ENCODE measurements around the gene ZNF366.
A peak's percentile ranks its signal among the peaks of the same experiment; 100 is the strongest.

ZNF366 gene

DNA sequence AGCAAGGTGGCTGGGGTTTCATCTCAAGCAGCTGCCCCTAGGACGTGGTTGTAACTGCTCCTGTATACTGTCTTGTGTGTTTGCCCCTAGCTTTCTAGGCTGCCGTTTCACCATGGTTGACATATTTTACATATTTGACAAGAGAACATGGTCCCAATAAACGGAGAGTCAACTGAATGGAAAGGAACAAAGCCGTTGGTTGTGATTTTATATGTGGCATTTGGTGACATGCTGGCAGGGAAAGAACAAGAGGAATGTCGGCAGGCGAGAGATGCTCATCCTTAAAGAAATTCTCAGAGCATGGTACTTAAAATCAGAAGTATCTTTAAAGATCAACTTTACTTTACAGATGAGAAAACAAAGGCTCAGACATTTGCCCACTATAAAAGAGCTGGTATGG lies 11.8 kb downstream of the ZNF366 start:
- DNase-seq (ENCODE audit: low spot score), result no peak
- FAIRE-seq, result no peak

DNA sequence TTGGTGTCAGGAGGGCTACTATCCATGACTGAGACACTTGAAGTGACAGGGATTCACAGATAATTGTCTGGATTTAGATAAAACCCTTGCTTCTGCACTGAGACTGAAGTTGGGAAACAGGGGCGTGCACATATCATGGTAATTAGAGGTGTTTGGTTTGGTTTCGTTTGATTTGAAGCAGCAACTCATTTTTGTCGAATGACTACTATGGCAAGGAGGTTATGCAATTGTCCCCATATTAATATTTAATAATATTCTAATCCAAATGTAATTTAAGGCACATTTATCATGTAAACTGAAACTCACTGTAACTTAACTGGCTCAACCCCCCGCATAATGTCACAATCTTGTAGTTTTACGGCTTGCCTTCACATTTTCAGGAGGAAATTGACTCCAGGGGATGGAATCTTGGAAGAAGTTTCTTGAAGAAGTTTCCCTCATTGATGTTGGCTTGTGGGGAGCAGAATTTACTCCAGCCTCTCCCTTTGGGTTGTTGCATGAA lies 12.5 kb downstream of the ZNF366 start:
- no peak for DNase-seq (ENCODE audit: low spot score)
- no peak for FAIRE-seq

DNA sequence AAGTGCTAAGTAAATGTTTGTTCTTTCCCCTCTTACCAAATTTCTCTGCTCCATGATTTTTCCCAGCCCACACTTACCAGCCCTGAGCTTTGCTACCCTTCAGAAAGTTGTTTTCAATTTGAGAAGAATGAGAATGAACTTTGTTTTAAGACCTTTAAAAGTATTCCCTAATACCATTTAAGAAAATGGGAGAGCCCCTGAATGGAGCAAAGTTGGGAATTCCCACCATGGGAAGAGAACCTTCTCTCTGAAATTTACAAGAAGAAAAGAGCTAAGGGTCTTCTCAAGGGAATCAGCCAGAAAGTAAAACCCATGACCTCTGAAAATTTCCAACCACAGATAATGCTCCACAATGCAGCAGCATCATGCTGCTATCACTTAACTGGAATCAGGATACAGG lies 17.7 kb downstream of the ZNF366 start:
- FAIRE-seq, result no peak
- DNase-seq (ENCODE audit: low spot score), result no peak

DNA sequence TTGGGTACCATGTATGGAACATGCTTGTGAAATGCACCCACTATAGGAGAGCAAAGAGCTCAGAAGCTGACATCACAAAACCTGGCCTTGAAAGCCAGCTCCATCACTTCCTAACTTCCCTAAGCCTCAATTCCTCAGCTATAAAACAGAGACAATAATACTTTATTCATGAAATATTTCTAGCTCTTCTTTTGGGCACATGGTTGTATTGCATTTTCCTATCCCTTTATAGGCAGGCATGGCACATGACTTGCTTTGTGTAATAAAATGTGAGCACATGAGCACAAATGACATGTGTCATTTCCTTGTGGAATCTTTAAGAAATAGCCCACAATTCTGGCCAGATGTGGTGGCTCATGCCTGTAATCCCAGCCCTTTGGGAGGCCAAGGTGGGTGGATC lies 18.5 kb downstream of the ZNF366 start:
- DNase-seq (ENCODE audit: low spot score) (no peak), FAIRE-seq (no peak)

DNA sequence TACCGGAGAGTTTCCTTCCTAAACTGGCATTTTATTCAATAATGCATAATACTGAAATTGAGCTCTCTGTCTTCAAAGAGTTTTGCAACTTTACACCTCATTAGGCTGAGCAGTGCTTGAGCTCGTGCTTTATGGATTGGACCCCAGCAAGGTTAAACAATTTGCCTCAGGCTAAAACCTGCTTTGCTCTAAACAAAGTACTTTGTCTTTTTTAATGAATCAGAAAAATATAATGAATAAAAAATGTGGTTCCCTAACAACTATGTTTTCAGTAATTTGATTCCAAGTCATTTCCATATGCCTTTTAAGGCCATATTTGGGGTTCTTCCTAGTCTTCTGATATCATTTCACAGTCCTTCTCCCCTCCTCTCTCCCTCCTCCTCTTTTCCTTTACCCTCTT lies 20.0 kb downstream of the ZNF366 start:
- DNase-seq (ENCODE audit: low spot score) (no peak), FAIRE-seq (no peak)

DNA sequence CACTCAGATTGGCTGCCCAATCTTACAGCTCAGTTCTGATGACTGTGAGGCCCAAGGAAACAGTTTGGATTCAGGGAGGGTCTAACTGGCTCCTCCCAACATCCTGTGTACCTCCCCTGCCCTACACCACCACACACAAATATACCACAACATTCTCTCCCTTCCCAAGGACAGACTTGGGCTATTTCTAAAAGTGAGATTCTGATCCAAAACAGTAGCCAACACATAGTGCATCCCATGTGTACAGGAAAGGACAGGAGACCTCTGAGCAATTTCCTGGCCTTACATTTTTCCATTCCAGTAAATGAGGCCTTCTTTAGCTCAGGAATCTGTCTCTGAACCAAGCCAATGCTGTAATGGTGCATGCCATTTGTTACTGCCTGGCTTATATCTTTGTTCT lies 20.8 kb downstream of the ZNF366 start:
- FAIRE-seq (no peak), DNase-seq (ENCODE audit: low spot score) (no peak)

DNA sequence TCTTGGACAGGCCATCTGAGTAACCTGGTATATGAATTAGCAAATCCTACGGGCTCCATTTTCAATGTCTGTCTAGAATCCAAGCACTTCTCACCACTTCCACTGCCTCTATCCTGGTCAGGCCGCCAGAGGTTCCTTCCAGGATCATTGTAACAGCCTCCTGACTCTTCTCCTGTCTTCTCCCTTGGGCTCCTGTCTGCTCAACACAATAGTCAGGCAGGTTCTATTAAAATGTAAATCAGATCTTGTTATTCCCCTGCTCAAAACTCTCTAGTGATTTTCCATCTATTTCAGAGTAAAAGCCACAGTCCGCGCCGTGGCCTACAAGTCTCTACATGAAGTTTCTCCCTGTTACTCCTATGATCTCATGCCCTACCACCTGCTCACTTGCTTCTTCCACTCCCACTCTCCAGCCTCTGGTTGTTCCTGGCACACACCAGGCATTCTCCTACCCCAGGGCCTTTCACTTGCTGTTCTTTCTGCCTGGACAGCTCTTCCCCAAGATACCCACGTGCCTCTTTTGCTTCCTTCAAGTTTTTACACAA lies 21.7 kb downstream of the ZNF366 start:
- no peak for FAIRE-seq
- DNase-seq (ENCODE audit: low spot score), result no peak

DNA sequence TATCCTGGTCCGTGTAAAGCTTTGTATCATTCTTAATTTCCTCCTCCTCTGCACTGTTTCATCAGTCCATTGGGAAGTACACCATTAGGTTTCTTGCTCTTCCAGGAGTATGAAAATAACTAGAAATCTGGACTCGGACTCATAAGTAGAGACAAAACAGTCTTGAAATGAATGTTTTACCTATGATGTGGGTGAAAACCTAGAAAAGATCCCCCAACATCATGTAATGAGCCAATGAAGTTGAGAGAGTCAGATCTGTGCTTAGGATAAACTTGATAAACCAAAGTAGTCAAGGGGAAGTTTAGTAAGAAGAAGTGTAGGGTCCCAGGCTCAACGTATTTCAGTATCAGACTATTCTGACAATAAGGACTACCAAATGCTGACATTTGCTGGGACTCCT lies 25.2 kb downstream of the ZNF366 start:
- FAIRE-seq (no peak), DNase-seq (ENCODE audit: low spot score) (no peak)

DNA sequence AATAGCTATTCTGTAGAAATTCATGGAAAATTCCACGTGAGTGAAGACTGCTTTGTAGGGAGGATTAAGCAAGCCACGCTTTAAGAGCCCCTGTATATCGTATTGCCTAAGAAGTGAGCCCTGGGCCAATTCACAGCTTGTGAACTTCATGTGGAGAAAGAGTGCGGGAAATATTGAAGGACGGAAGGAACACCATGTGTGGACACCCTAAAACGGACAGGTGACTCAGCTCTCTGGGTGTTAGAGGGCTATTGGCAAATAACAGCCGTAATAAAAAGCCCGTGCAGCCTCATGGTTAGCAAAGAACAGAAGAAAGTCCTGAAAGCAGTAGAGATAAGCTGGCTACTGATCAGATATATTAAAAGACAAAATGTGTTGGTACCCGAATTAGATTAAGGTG lies 26.4 kb downstream of the ZNF366 start:
- DNase-seq (ENCODE audit: low spot score) (no peak), FAIRE-seq (no peak)

DNA sequence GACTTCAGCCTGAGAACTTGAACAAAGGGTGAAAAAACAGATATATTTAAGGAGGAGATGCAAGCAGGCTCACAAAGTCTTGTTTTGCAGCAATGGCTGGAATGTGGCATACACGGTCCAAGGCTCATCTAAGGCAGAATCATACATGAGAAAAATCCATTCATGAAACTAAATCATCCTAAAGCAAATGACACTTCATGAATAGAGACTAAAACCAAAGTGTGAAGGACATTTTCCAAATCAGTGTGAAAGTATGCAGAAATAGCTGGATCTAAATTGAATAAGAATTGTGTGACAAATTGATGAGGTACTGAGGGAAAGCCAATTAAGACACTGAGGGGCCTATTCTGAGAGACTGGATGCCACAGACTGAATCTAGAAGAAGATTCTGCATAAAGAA lies 27.3 kb downstream of the ZNF366 start:
- no peak for DNase-seq (ENCODE audit: low spot score)

DNA sequence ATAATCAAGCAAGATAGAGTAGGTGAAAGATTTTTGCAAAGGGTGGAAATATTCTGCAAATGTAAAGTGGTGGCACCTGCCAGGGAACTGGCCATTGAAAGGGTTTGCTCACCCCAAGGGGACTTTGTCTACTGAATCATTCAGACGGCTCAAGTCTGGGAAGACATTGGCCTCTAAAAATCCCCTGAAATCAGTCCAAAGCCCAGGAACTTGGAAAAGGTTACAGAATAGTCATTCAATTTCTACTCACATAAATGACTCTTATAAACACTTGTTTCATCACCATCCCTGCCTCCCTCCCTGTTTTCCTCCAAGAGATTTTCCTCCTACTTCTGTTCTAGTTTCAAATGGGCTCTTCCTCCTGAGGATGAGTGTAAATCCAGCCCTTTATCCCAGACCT lies 28.5 kb downstream of the ZNF366 start:
- DNase-seq (ENCODE audit: low spot score), result no peak
- FAIRE-seq, result no peak

More for the DNA sequence above, 27.3 kb downstream of the ZNF366 start:
- no peak for FAIRE-seq

DNA sequence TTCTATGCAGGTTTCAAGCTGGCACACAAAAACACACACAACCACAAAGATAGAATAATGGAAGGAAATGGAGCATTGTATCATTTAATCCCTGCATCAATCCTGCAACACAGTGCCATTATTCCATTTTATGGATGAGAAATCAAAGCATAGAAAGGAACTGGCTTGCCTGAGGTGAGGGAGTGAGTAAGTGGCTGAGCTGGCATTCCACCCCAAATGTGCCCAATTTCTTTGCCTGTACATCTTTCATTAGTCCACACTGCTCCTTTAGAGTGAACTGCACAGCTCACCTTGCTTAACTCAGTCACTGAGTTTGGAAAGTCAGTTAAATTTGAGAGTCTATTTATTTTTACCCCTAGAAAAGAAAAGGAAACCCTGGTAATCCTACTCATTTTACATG lies 28.9 kb downstream of the ZNF366 start:
- FAIRE-seq (no peak), DNase-seq (ENCODE audit: low spot score) (no peak)

DNA sequence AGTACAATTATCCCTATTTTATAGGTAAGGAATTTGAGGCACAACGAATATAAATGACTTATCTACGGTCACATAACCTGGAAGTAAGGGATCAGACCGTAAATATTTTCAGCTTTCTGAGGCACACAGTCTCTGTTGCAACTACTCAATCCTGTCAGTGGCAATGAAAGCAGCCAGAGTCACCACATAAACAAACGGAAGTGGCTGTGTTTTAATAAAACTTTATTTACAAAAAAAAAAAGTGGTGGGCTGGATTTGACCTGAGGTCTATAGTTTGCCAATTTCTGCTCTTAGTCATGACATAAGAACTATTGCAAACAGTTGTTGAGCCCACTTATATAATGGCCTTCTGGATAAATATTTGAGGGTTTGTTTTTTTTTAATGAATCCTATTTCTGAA lies 29.6 kb downstream of the ZNF366 start:
- DNase-seq (ENCODE audit: low spot score) (no peak), FAIRE-seq (no peak)

DNA sequence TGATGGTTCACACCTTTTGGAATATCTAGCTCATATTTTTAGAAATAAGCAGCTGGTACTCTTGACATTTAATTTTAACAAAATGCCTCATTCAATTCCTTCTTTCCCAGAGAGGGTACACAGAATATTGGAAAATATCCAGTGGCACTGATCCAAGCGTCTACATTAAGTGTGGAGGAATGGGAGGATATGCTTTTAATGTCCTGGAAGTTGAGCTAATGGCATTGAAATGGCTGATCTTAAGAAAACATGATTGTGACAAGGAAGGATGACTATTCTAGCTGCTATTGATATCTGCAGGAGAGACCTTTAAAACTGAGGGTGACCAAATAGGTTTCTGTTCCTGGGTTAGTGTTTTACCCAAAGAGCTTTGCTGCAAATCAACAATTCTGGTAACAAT lies 30.0 kb downstream of the ZNF366 start:
- FAIRE-seq (no peak), DNase-seq (ENCODE audit: low spot score) (no peak)

DNA sequence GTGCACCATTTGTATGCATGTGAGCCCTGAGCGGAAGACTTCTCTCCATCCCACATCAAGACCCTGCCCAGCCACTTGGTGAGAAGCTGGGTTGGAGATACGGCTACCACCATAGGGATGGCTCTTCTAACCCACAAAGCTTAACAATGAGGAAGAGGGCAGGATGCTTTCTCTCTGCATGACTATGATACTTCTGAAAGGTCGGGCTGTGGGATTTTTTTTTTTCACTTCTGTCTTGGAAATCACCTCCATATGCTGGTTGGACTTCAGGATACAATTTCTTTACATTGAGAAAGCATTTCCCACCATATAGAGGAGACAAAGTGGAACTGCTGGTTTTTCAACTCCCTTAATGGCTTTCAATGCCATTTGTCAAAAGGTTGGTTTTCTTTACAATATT lies 30.5 kb downstream of the ZNF366 start:
- DNase-seq (ENCODE audit: low spot score), result no peak
- no peak for FAIRE-seq

DNA sequence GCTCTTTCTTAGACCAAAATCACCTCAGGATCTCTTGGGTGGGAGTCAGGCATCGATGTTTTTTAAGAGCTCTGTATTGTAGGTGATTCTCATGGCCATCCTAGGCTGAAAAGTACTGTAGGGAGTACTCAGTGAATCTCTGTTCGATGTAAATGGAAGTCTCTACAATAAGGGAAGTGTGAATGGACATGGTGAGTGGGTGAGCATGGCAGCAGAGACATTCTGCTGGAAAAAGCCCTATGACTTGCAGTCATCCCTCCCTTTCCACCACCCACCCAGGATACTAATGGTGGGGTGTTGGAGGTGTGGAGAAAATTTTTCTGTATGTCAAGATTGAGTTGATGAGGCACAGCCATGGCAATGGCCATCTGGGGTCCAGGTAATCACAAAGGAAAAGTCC lies 30.9 kb downstream of the ZNF366 start:
- DNase-seq (ENCODE audit: low spot score) (no peak), FAIRE-seq (no peak)

DNA sequence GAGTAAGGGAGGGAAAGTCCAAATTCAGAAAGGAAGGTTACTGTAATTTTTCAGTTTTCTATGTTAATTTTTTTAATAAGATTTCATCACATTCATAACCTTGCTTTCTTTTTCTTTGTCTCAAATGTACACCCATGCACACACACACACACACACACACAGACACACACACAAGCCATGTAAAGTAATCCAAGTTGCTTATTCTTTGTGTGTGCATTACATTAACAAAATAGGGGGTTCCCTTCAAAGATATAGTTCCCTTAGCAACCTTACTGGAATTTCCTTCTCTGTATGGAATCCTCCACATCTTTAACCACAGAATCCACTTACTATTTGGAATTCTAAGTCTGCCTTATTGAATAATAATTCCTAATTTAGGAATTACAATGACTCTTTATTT lies 32.7 kb downstream of the ZNF366 start:
- no peak for DNase-seq (ENCODE audit: low spot score)
- no peak for FAIRE-seq

DNA sequence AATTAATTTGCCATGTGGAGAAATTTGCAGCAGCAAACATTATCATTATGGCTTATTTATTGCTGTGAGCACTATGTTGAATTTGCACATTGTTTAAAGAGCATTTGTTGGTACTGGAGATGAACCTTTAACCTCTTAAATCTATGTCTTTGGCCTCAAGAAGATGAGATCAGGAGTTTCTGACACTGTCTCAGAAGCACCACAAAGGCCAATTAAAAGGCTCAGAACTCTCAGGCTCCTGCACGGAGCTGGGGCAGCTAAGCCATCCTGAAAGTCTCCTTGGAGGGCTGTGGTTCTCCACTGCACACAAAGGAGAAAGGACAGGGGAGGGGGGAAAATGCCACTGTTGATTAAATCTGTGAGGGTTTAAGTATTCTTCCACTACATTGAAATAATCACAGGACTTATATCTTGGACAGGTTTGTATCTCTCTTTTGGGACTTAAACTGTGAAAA lies 33.1 kb downstream of the ZNF366 start:
- DNase-seq (ENCODE audit: low spot score) (no peak), FAIRE-seq (no peak)

DNA sequence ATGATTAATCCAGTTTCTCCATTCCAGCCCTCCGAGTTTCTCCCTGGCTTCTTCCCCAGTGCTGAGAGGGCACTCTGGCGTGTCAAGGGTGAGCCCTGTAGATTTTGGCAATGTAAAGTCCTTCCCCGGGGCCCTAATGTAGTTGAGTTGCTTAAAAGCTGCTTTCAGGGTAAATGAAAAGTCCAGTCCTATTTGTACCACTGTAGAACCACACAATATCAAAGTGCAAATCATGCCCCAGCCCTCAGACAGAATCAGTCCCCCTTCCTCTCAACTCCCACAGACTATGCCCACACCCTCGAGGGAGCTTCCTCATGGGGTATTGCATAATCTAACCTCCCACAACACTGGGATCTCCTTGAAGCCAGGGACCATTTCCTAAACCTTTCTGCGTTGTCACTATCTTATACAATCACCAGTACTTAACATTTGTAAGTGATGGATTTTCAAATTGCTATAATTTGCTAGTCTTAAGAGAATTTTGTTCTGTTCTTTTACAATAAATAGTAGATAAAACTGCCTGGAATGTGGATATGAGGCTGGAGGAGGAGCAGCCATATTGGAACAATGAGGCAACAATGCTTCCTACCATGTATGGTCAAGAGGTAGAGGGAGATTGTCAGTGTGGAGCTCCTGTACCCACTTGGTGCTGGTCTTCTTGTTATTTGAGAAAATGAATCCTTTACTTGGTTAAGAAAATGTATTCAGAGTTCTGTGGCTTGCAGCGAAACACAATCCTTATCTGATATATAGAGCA lies 34.4 kb downstream of the ZNF366 start:
- DNase-seq (ENCODE audit: low spot score) (no peak), FAIRE-seq (no peak)

DNA sequence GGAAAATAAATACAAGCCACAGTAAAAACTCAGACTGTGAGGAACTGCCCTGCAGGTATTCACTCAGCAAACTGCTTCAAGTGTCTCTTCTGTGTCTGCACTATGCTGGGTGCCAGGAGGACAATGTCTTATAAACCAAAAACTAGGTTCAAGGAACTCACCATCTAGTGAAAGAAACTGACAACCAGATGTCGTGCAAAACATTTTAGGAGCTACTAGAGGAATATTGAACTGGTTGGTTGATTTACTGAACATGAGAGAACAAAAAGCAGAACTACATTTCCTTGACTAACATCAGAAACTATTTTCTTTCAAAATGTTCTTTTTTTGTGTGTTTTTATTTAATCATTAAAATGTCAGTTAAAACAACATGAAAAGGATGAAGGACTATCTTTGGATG lies 35.2 kb downstream of the ZNF366 start:
- no peak for FAIRE-seq
- DNase-seq (ENCODE audit: low spot score), result no peak

DNA sequence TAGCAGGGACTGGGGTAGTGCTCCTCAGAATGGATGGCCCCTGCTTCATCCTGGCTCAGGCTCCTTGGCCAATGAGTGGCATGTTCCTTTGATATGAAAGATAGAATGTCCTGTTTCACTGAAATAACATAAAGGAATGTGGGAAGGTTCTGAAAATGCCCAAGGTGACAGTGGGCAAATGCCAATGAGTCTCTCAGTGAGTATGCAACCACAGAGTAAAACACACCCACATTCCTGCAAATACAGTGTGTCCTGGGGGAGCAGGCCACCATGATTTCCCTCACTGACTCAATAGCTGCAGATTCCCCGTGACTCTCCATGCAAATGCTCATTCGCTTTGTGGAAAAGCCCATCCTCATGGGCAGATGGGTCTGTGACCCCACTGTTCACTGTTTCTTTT lies 36.4 kb downstream of the ZNF366 start:
- DNase-seq (ENCODE audit: low spot score) (peak; percentile 71), FAIRE-seq (no peak)

DNA sequence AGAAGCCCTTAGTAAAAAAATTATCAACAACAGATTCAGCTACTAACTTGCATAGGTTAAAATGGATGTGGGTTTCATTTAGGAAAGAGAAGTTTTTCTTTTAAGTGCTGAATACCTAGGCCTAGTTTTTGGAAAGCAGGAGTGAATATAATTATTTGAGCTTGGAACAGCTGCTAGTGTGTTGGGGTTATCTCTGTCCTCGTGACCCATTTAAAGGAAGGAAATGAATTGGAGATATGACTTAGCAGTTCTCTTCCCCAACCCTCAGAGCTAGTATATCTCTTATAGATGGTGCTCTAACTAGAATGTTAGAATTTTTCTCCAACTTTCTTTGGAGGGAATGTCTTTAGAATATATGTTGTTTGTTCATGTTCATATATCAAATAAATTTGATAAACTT lies 38.6 kb downstream of the ZNF366 start:
- FAIRE-seq (no peak), DNase-seq (ENCODE audit: low spot score) (no peak)

DNA sequence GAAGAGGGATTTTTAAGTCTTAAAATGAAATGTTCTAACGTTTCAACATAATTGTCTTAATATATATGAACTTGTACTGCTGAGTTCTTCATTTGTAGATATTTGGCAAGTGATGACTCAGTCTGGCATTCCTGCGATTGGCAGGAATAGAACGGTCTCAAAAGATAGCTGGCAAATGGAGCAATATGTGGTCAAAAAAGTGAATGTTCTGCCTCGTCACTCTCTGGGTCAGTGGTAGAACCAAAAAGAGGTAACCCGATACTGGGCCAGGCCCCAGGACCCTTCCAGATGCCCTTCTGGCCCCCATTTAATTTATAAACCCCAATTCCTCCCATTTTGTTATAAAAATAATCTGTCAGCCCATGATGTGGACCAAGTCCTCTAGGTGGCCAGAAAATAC lies 39.2 kb downstream of the ZNF366 start:
- DNase-seq (ENCODE audit: low spot score) (peak; percentile 48), FAIRE-seq (no peak)

Data from urothelium cell line (cell line).